Muscle of leg (tissue), 11 donors: ENCODE data around the gene CAMKMT. TPM values are rescaled to one million over a fixed set of nuclear protein-coding genes. Genes with fewer than 3 reads are reported as not detected.

Source experiments
- DNase-seq: peaks from one replicate; pipeline ENCODE4 v3.0.0; 2013
- H3K27ac ChIP-seq: one replicate; pipeline ENCODE4 v1.5.1; 2013; ENCODE audit warnings: mild to moderate bottlenecking, low read length, control low read depth
- H3K27me3 ChIP-seq: one replicate; pipeline ENCODE4 v1.6.1; 2013; ENCODE audit warnings: low read length; ENCODE audit not compliant: control insufficient read depth, insufficient read depth
- H3K36me3 ChIP-seq: one replicate; pipeline ENCODE4 v1.6.1; 2013; ENCODE audit warnings: low read length; ENCODE audit not compliant: control insufficient read depth, insufficient read depth
- H3K4me1 ChIP-seq: one replicate; pipeline ENCODE4 v1.6.1; 2013; ENCODE audit warnings: low read length; ENCODE audit not compliant: control insufficient read depth, insufficient read depth
- H3K4me3 ChIP-seq: one replicate; pipeline ENCODE4 v1.5.1; 2013; ENCODE audit warnings: low read length, control low read depth
- H3K9me3 ChIP-seq: replicated peaks from 2 replicates; pipeline ENCODE4 v1.6.1; 2013; ENCODE audit warnings: low read depth, low read length; ENCODE audit not compliant: control insufficient read depth
- WGBS: methylation state at CpG from one replicate; pipeline ENCODE4 v1.1.5; 2013; ENCODE audit warnings: missing lambda C conversion rate; ENCODE audit not compliant: insufficient coverage; 5-methylcytosine and 5-hydroxymethylcytosine counted together
- polyA plus RNA-seq, 8 donors: library from polyadenylated mRNA; unstranded; fragments of 120-200 nt; gene quantifications; one replicate each; pipeline versions ENCODE4 v1.2.1 to v1.2.3, GENCODE V29; 2013; ENCODE audit warnings: inconsistent platforms in 1 of 8, low replicate concordance in 1 of 8; ENCODE audit not compliant: insufficient read length in 8 of 8, insufficient read depth in 1 of 8
- total RNA-seq: library from RNA; stranded (reverse); fragments of 120-200 nt; gene quantifications from one replicate; pipeline ENCODE4 v1.2.4, GENCODE V29; 2013

CAMKMT gene
- total and polyA plus RNA-seq, 9 donors = 3.8 to 6.1 (median 4.6) TPM

DNA sequence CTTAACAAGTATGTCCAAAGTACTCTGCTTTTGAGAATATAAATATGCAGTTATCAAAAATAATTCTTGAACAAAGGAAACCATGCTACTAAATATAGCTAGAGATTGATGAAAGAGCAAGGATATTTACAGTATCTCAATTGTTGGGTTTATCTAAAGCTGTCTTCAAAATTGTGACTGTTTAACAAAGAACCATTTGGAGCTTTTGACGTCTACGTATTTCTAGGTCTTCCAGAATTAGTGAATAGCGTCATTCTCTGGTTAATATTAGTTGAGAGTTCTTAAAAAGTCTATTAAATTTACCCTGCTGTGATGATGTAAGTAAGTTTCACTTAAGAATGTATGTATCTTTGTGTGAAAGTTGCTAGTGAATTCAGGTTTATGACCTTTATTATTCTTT, 356.7 kb downstream of the CAMKMT start:
- Histone ChIP-seq H3K27me3 (no peaks in the 10 kb centered on the region), H3K4me3 (no peak overlapping the region), H3K9me3 (no peaks in the 10 kb centered on the region), H3K36me3 (no peaks in the 10 kb centered on the region), H3K4me1 (no peaks in the 10 kb centered on the region), H3K27ac (no peak overlapping the region)
- DNase-seq = no peak
- no CpG with 5 or more reads among the region's 3 CpGs for WGBS

DNA sequence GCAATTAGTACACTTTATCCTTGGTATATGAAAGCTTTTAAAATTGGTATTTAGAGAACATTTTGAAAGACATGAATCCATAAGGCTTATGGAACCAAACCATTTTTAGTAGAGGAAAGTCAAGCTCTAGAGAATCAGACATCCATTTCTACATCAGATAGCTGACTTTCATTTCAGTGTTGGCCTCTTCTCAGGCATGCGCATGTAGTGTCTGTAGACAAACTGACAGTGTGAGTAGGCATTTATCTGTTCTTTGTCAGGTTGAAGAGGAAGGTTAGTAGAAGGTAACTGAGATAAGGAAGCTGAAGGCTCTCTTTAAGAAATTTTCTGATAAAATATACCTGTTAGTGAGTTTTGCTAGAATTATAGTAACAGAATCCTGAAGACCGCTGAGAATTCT, 357.8 kb downstream of the CAMKMT start:
- Histone ChIP-seq H3K4me3 (no peak overlapping the region), H3K9me3 (no peaks in the 10 kb centered on the region), H3K27ac (no peak overlapping the region), H3K36me3 (no peaks in the 10 kb centered on the region), H3K27me3 (no peaks in the 10 kb centered on the region), H3K4me1 (no peaks in the 10 kb centered on the region)
- no peak for DNase-seq
- WGBS = no CpG with 5 or more reads among the region's 2 CpGs

DNA sequence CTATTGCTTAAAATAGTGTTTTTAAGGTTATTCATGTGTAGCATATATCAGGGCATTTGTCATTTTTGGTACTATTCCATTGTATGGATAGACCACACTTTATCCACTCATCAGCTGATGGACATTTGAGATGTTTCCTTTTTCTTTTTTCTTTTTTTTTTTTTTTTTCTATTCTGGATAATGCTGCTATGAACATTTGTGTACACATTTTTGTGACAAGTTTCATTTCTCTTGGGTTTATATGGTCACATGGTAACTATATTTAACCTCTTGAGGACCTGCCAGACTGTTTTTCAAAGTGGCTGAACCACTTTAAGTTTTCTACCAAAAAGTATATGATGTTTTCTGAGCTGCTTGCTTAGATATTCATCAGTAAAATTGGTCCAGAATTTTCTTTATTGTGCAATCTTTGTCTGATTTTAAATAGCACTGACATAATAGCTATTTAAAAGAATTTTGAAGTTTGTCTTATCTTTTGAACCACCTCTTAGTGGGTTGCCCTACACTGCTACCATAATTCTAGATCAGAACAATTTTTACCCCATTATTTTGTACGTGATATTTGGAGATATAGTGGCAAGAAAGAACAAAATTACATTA, 360.4 kb downstream of the CAMKMT start:
- Histone ChIP-seq H3K4me3 (no peak overlapping the region), H3K9me3 (no peaks in the 10 kb centered on the region), H3K27me3 (no peaks in the 10 kb centered on the region), H3K36me3 (no peaks in the 10 kb centered on the region), H3K27ac (no peak overlapping the region), H3K4me1 (no peaks in the 10 kb centered on the region)
- no CpG with 5 or more reads among the region's 1 CpG for WGBS
- DNase-seq = peak; percentile 17

DNA sequence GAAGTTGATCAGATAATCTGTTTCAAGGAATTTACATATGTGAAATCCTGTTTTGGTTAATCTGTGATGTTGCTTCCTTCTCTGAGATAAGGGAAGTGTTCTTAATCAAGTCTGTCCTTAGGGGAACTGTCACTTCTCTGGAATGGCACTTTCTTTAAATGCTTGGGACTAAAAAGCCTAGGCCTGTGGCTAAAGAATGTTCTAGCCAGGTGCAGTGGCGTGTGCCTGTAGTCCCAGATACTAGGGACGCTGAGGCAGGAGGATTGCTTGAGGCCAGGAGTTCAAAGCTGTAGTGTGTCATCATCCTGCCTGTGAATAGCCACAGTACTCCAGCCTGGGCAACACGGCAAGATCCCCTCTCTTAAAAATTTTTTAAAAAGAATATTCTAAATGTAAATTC, 362.2 kb downstream of the CAMKMT start:
- Histone ChIP-seq H3K27me3 (no peaks in the 10 kb centered on the region), H3K4me1 (no peaks in the 10 kb centered on the region), H3K36me3 (no peaks in the 10 kb centered on the region), H3K4me3 (no peak overlapping the region), H3K9me3 (no peaks in the 10 kb centered on the region), H3K27ac (no peak overlapping the region)
- 90% methylated on average over 2 of the region's 3 CpGs for WGBS
- no peak for DNase-seq

DNA sequence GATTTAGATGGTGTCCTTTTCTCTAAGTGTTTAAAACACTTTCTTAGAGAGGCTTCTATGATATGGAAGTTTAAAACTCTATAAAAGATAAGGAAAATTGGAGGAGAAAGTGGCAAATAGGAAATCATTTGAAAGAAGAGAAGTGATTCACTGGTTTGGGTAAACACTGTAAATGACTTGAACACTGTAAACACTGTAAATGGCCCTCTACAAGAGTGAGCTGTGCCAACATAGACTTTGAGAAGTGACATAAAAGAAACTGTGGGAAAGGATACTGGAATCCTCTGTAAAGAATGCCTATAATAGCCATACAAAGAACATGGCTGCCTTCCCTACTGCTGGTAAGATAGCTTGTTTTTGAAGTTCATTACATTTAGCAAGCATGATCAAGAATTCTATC, 368.8 kb downstream of the CAMKMT start:
- Histone ChIP-seq H3K9me3 (no peaks in the 10 kb centered on the region), H3K4me3 (no peak overlapping the region), H3K36me3 (no peaks in the 10 kb centered on the region), H3K4me1 (no peaks in the 10 kb centered on the region), H3K27me3 (no peaks in the 10 kb centered on the region), H3K27ac (no peak overlapping the region)
- no peak for DNase-seq

DNA sequence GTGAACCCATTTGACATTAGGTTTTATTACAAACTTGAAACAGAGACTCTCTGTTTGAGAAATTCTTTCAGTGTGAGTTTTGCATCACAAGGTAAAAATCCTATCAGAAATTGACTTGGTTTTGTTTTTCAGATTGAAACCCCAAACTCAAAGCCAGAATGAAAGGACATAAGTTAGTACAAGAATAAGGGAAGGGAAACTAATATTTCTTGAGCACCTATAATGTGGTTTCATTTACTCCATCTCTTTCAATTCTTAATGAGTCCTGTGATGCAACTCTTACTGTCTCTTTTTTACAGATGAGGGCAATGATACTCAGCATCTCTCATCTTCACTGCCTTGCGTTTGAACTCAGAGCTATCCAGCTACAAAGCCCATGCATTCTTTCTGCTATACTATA, 369.8 kb downstream of the CAMKMT start:
- Histone ChIP-seq H3K36me3 (no peaks in the 10 kb centered on the region), H3K4me1 (no peaks in the 10 kb centered on the region), H3K4me3 (no peak overlapping the region), H3K9me3 (peaks cover 3% of the 10 kb centered on the region), H3K27ac (no peak overlapping the region), H3K27me3 (no peaks in the 10 kb centered on the region)
- WGBS = 100% methylated on average over 1 of the region's 1 CpG
- no peak for DNase-seq

DNA sequence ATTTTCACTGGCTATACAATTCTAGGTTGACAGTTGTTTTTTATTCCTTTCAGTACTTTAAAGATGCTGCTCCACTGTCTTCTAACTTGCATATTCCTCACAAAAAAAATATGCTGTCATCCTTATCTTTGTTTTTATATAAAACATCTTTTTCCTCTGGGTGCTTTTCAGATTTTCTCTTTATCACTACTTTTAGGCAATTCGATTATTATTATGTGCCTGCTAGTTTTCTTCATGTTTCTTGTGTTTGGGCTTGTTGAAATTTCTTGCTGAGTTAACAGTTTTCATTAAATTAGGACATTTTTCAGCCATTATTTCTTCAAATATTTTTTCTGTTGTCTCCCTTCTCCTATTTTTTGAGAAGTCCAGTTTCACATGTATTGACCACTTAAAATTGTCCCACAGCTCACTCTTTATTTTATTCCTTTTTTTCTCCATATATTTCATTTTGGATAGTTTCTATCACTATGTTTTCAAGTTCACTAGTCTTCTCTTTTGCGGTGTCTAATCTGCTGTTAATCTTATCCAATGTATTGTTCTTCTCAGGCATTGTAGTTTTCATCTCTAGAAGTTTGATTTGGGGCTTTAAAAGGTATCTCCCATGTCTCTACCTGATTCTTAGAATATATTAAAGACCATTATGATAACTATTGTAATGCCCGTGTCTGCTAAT, 374.7 kb downstream of the CAMKMT start:
- Histone ChIP-seq H3K9me3 (peaks cover 5% of the 10 kb centered on the region), H3K27me3 (no peaks in the 10 kb centered on the region)
- no CpG with 5 or more reads among the region's 3 CpGs for WGBS

DNA sequence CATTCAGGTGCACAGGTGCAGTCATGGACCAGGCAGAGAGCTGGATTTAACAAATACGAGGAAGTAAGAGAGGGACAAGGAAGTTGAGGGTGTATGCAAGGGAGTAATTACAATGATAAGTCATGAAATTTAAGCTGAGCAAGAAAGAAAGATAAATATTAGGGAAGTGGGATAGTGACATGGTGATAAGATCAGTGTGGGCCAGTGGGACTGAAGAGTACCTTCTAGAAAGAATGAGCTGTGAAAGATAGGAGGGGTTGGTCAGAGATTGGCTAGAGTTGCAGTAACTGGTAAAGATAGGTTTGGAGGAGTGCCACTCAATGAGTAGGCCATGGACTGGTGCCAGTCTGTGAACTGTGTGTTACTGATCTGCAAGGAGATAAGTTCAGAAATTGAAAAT, 378.9 kb downstream of the CAMKMT start:
- Histone ChIP-seq H3K27ac (no peak overlapping the region), H3K36me3 (no peaks in the 10 kb centered on the region), H3K27me3 (no peaks in the 10 kb centered on the region), H3K4me1 (peaks cover 3% of the 10 kb centered on the region), H3K4me3 (no peak overlapping the region), H3K9me3 (peaks cover 5% of the 10 kb centered on the region)
- WGBS = 62% methylated on average over 1 of the region's 1 CpG
- no peak for DNase-seq

More for the DNA sequence above, 374.7 kb downstream of the CAMKMT start:
- Histone ChIP-seq H3K4me3 (no peak overlapping the region), H3K27ac (no peak overlapping the region), H3K36me3 (no peaks in the 10 kb centered on the region), H3K4me1 (no peaks in the 10 kb centered on the region)
- DNase-seq = no peak

DNA sequence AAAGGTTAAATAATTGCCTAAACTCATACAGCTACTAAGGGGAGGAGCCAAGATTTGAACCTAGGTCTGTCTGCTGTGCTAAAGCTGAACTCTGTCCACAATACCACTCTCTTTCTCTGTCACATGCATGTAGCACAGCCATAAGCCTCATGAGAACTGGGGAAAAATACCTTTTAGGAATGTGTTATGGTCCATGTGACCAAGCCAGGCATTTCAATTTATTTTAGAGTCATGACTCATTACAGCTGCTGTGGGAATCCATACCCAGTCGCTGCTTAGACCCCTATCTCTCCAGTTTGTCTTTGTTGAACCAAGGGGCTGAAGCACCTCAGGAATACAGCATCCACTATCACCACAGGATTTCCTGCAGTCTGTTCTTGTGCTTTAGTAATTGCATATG, 379.8 kb downstream of the CAMKMT start:
- no CpG with 5 or more reads among the region's 1 CpG for WGBS
- peak; percentile 5 for DNase-seq
- Histone ChIP-seq H3K9me3 (peaks cover 2% of the 10 kb centered on the region), H3K27me3 (no peaks in the 10 kb centered on the region), H3K4me3 (no peak overlapping the region), H3K36me3 (no peaks in the 10 kb centered on the region), H3K27ac (no peak overlapping the region), H3K4me1 (peaks cover 7% of the 10 kb centered on the region)

DNA sequence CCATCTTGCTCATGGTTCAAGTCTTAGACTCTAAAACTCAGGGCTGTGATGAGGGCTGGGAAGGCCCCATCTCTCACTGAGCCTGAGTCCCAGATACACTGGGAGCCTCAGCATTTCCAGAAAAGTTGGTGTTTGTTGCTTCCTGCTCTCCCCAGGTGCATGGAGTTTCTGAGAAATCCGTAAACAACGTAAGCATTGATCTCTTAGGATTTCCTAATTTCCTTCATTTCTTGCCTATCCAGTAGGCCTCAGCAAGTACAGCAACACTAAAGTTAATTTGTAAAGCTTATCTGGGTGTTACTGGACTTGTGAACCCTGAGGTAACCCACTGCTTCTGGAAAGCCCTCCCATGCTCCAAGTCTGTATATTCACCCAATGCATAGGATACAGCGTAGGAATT, 380.3 kb downstream of the CAMKMT start:
- no peak overlapping the region for H3K4me3 ChIP-seq
- peaks cover 7% of the 10 kb centered on the region for H3K4me1 ChIP-seq
- 50% methylated on average over 1 of the region's 3 CpGs for WGBS
- no peak overlapping the region for H3K27ac ChIP-seq
- no peaks in the 10 kb centered on the region for H3K27me3 ChIP-seq
- H3K9me3 ChIP-seq = no peaks in the 10 kb centered on the region
- DNase-seq = no peak
- no peaks in the 10 kb centered on the region for H3K36me3 ChIP-seq

DNA sequence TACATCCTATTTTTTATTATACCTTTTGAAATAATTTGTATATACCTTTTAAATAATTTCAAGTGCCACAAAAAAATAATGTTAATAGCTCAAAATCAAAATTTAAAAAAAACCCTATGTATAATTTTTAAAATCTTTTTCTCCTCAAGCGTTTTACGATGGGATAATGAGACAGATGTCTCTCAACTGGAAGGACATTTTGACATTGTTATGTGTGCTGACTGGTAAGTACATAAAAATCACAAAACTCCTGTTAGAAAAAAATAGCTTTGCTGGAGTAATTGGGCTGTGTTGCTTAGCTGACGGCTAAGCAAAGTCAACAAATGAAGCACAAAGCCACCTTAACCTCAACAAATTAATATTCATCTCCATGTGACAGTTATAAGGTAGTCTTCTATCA, 381.7 kb downstream of the CAMKMT start:
- WGBS = no CpG with 5 or more reads among the region's 3 CpGs

More for the DNA sequence above, 381.7 kb downstream of the CAMKMT start:
- Histone ChIP-seq H3K27me3 (no peaks in the 10 kb centered on the region), H3K4me3 (no peak overlapping the region), H3K27ac (no peak overlapping the region), H3K9me3 (no peaks in the 10 kb centered on the region), H3K4me1 (peaks cover 7% of the 10 kb centered on the region), H3K36me3 (no peaks in the 10 kb centered on the region)
- no peak for DNase-seq
